HepG2 (cell line): Measurements from ENCODE around the gene TCF7L2. TPM values are rescaled to one million over a fixed set of nuclear protein-coding genes. Genes with fewer than 3 reads are reported as not detected.

Experiments used
- ATAC-seq: fragments of 200-7000 bp; cut with Tn5 transposase; 3 replicates; pipeline ENCODE4 v1.9.1; 2020; ENCODE audit warnings: mild to moderate bottlenecking, moderate library complexity
- BruUV-seq: library from RNA; stranded (reverse); fragments of 400-500 nt; replicated peaks from 2 replicates; lab custom pipeline; 2021; lab: Mats Ljungman, UMichigan
- CTCF ChIA-PET: fragments of 300-600 bp; formaldehyde crosslinking; extraction: SDS; loops from one replicate; lab custom pipeline; 2021; ENCODE audit warnings: low total read pairs, inconsistent platforms, low intra/inter-chr PET ratio; lab: Yijun Ruan, JAX
- POLR2A ChIA-PET: fragments of 350-600 bp; sonication (Branson Sonifier 250); formaldehyde crosslinking; loops from one replicate; lab custom pipeline; 2020; ENCODE audit warnings: antibody characterized with exemption, inconsistent platforms; lab: Yijun Ruan, JAX
- DNase-seq: peaks from one replicate; pipeline ENCODE4 v3.0.0-alpha.2; 2015; ENCODE audit warnings: low spot score
- FAIRE-seq: peaks from 3 replicates; lab custom pipeline; 2011; peaks lifted over from hg19 to GRCh38; lab: Jason Lieb, UNC
- H2AFZ ChIP-seq: one replicate; pipeline ENCODE4 v1.6.1; 2011; ENCODE audit warnings: low read length, inconsistent platforms
- H3K27ac ChIP-seq: fragments of 300-600 bp; 3 replicates; pipeline ENCODE4 v1.8.0; 2011; ENCODE audit warnings: mixed run types, mild to moderate bottlenecking, mixed read lengths, low read length, inconsistent platforms; ENCODE audit not compliant: insufficient read depth; ENCODE audit errors: extremely low read length
- H3K27me3 ChIP-seq, 2 experiments: fragments of 200-600 bp in 1 of 2; 2 replicates in 1 of 2; 3 replicates in 1 of 2; pipeline versions ENCODE4 v1.6.0 to v1.8.0; 2011; ENCODE audit warnings: low read length in 2 of 2, mild to moderate bottlenecking in 2 of 2, moderate library complexity in 2 of 2, inconsistent platforms in 1 of 2; ENCODE audit not compliant: insufficient read depth in 2 of 2, control insufficient read depth in 1 of 2
- H3K36me3 ChIP-seq, 2 experiments: fragments of 200-600 bp in 1 of 2; replicated peaks in 1 of 2; 2 replicates in 1 of 2; 3 replicates in 1 of 2; pipeline versions ENCODE4 v1.5.1 to v1.8.0; 2011; ENCODE audit warnings: low read length in 2 of 2, inconsistent platforms in 1 of 2; ENCODE audit not compliant: insufficient read depth in 2 of 2, control insufficient read depth in 1 of 2
- H3K4me1 ChIP-seq: 2 replicates; pipeline ENCODE4 v1.5.1; 2012; ENCODE audit warnings: low read length, inconsistent platforms; ENCODE audit not compliant: insufficient read depth
- H3K4me2 ChIP-seq: 2 replicates; pipeline ENCODE4 v1.6.0; 2011; ENCODE audit warnings: low read depth, low read length, inconsistent platforms
- H3K4me3 ChIP-seq, 3 experiments: fragments of 200-600 bp in 1 of 3; sonication (generic), shearing (Covaris generic) in 1 of 3; replicated peaks in 1 of 3; 2 replicates each; pipeline ENCODE4 v1.5.1; 2011 to 2016; ENCODE audit warnings: low read length in 3 of 3, inconsistent platforms in 2 of 3, low read depth in 2 of 3, mild to moderate bottlenecking in 2 of 3, control low read depth in 1 of 3, mixed read lengths in 1 of 3; ENCODE audit not compliant: insufficient read depth in 1 of 3
- H3K79me2 ChIP-seq: one replicate; pipeline ENCODE4 v1.6.1; 2011; ENCODE audit warnings: low read length, inconsistent platforms; ENCODE audit not compliant: insufficient read depth
- H3K9ac ChIP-seq: 2 replicates; pipeline ENCODE4 v1.6.0; 2011; ENCODE audit warnings: mild to moderate bottlenecking, low read depth, low read length, inconsistent platforms; ENCODE audit not compliant: insufficient read depth
- H3K9me3 ChIP-seq: 2 replicates; pipeline ENCODE4 v1.5.1; 2012; ENCODE audit warnings: mild to moderate bottlenecking, low read length
- H4K20me1 ChIP-seq: 2 replicates; pipeline ENCODE4 v1.6.0; 2011; ENCODE audit warnings: inconsistent platforms, mild to moderate bottlenecking, low read length, moderate library complexity; ENCODE audit not compliant: insufficient read depth
- PCBP1 ChIP-seq: fragments of 200-400 bp; formaldehyde crosslinking; IDR thresholded peaks from 2 replicates; pipeline ENCODE4 v1.6.1; 2017; ENCODE audit warnings: mild to moderate bottlenecking, low read depth, low read length, borderline replicate concordance
- TBX3 ChIP-seq: fragments of 450-650 bp; IDR thresholded peaks from 2 replicates; pipeline ENCODE4 v1.6.1; 2017; ENCODE audit warnings: antibody characterized with exemption, mild to moderate bottlenecking, inconsistent platforms, borderline replicate concordance
- ZNF7 ChIP-seq: IDR thresholded peaks from 2 replicates; pipeline ENCODE4 v1.6.1; 2016; ENCODE audit warnings: missing biosample characterization, missing genetic modification reagents
- WGBS: methylation state at CpG from one replicate; pipeline ENCODE4 v1.1.6; 2017; ENCODE audit warnings: low lambda C conversion rate; 5-methylcytosine and 5-hydroxymethylcytosine counted together
- in situ Hi-C: cut with HindIII; loops from 2 replicates; pipeline ENCODE4 v1.10.0; 2017; ENCODE audit warnings: low pct_unique_long_range_greater_than_20kb; ENCODE audit not compliant: extremely low pct_ligation_motif_present
- intact Hi-C: fragments of 100-400 bp; cut with micrococcal nuclease; formaldehyde crosslinking; loops from one replicate; pipeline ENCODE4 v1.10.0; 2022; ENCODE audit not compliant: unreplicated experiment
- polyA plus RNA-seq, 8 experiments: library from polyadenylated mRNA; depleted of rRNA in 3 of 8; stranded (reverse) in 7 of 8; unstranded in 1 of 8; fragments of >200 nt; fragmentation: Illumina TruSeq in 4 of 8; extraction: Trizol in 4 of 8; gene quantifications; 2 replicates each; pipeline versions ENCODE4 v1.2.1 to v1.2.3, GENCODE V29; 2011 to 2016; ENCODE audit warnings: low read depth in 4 of 8, missing spikeins in 1 of 8, mixed read lengths in 1 of 8; ENCODE audit not compliant: insufficient read depth in 1 of 8
- total RNA-seq, 5 experiments: library from RNA; depleted of rRNA; stranded (reverse); fragments of >200 nt; fragmentation: Illumina TruSeq; extraction: Trizol; gene quantifications; 2 replicates each; pipeline ENCODE4 v1.2.3, GENCODE V29; 2016; ENCODE audit warnings: low read depth in 1 of 5
- TF ChIP-seq, protein P1 (sequence below): IDR thresholded peaks from 2 replicates; pipeline ENCODE4 v1.6.1; 2016; ENCODE audit warnings: control low read depth

TCF7L2 gene
- total and polyA plus RNA-seq, 2 of the 13 experiments (the other 11 are each of a cell fraction or from before 2014, with no cell fraction given): 3.9 to 13.7 TPM

DNA sequence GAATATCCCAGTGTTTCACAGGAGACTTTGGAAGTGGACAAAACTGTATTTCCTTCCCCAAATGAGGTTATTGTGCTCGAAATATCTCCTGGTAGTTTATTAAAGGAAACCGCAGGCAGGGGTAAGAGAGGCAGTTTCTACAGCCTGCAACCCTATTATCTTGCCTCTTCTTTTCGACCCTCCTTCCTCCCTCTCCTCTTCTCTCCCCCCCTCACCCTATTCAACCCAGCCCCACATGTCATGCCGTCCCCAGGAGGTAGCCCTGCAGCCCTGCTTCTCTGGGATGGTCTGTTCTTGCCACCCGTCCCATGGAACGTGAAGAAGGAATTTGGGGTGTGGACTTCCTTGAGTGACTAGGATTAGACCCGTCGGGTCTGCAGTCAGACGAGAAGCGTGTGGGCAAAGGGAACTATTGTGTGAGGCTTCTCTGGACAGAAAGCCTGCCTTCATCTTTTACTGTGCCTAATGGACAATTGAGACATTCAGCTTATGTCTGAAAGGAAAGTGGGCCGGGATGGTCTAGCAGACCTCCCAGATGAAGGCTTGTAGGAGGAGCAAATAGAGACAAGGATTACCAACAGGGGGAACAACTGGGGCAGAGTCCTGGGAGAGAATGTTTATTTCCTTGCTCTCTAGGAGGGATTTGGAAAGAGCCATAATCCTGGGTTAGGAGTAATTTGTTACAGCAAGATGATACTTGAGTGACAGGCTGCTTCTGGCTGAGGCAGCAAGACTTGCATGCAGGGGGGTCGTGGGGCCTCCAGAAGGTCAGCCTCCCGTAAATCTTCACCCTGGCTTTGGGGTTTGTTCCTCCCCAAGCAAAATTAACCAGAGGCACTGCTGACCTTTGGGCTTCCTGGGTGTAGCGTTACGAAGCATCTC, 77.8 kb downstream of the TCF7L2 start (continued):
- TF ChIP-seq, protein P1, sequence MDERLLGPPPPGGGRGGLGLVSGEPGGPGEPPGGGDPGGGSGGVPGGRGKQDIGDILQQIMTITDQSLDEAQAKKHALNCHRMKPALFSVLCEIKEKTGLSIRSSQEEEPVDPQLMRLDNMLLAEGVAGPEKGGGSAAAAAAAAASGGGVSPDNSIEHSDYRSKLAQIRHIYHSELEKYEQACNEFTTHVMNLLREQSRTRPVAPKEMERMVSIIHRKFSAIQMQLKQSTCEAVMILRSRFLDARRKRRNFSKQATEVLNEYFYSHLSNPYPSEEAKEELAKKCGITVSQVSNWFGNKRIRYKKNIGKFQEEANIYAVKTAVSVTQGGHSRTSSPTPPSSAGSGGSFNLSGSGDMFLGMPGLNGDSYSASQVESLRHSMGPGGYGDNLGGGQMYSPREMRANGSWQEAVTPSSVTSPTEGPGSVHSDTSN (CRISPR knock-in tag): 0 out of 2 replicates have a peak, but pooled peaks have one; percentile 30
- TF ChIP-seq TBX3: no peak

GRCh38 chr10:113028456-113029440, 78.7 kb downstream of the TCF7L2 start:
- Histone ChIP-seq H3K4me2 (peak overlapping the region; percentile 40; the same call in 1 of the 2 replicates), H3K36me3 (peaks cover 1 to 9% of the 10 kb centered on the region in 2 experiments; a peak in 4 of 5 replicates), H3K27me3 (no peaks in the 10 kb centered on the region), H4K20me1 (peaks cover 92% of the 10 kb centered on the region), H2AFZ (no peak overlapping the region), H3K4me3 (no peak overlapping the region), H3K9ac (no peak overlapping the region), H3K27ac (no peak overlapping the region), H3K9me3 (no peaks in the 10 kb centered on the region), H3K79me2 (peaks cover 85% of the 10 kb centered on the region), H3K4me1 (peaks cover 62% of the 10 kb centered on the region)
- DNase-seq: no peak
- FAIRE-seq: no peak
- intact Hi-C loops (no loop called here), in situ Hi-C loops (no loop called here)
- ChIA-PET POLR2A (no interaction called here), CTCF (no interaction called here)
- 80% methylated on average over 9 of the region's 9 CpGs for WGBS
- ATAC-seq: no peak
- TF ChIP-seq PCBP1 (no peak), ZNF7 (peak; percentile 73; the same call in 1 of the 2 replicates)
- no TSS peak for BruUV-seq
